ENCODE measurements around the gene ZNF839. TPM values are rescaled to one million over a fixed set of nuclear protein-coding genes. Genes with fewer than 3 reads are reported as not detected.

The ZNF839 gene
- total and polyA plus RNA-seq, 2 of the 4 experiments (the other 2 are of a cell fraction) = 5.7 to 10.7 TPM

GRCh38 chr14:102278631-102278935, 41.0 kb upstream of the ZNF839 start:
- no CpG with 5 or more reads among the region's 6 CpGs for WGBS, 2 experiments (ENCODE audit: extremely low coverage in 2 of 2, insufficient read length in 1 of 2)
- H2AK5ac ChIP-seq (ENCODE audit: low read depth, low read length) = peak overlapping the region; percentile 99
- peaks cover 8% of the 10 kb centered on the region for H3K9me1 ChIP-seq (ENCODE audit: insufficient read depth, low read length)
- ChIA-PET POLR2A (ENCODE audit: unreplicated experiment) (no interaction called here), CTCF (no interaction called here)
- peaks cover 12% of the 10 kb centered on the region for H3K4me1 ChIP-seq (ENCODE audit: control insufficient read depth, insufficient read depth, low read length)
- no peaks in the 10 kb centered on the region for H4K20me1 ChIP-seq (ENCODE audit: insufficient read depth, low read length)
- peak overlapping the region; percentile 65; the same call in 1 of the 2 replicates for H4K5ac ChIP-seq (ENCODE audit: low read depth, low read length)
- peak overlapping the region; percentile 43; the same call in 1 of the 2 replicates for H3K27ac ChIP-seq (ENCODE audit: insufficient read depth, low read length)
- peak overlapping the region; percentile 83 to 90 for H4K8ac ChIP-seq (ENCODE audit: low read depth in 2 of 2, low read length in 2 of 2)
- BruUV-seq (replicated peaks) = no TSS peak
- in situ Hi-C loops (cut with MboI; ENCODE audit: low sequenced_read_pairs) (no loop called here), intact Hi-C loops (cut with micrococcal nuclease) (no loop called here), dilution Hi-C loops (cut with HindIII; ENCODE audit: low sequenced_read_pairs, unreplicated experiment) (no loop called here)
- TF ChIP-seq USF2 (IDR thresholded peaks at IDR 0.05; ENCODE audit: low read depth, low read length) = no peak
- TF ChIP-seq MAZ (IDR thresholded peaks at IDR 0.05; ENCODE audit: borderline replicate concordance, low read depth, low read length) = no peak
- no peak for TF ChIP-seq RAD21 (IDR thresholded peaks at IDR 0.05; ENCODE audit: low read length)
- no peak for TF ChIP-seq FOS (IDR thresholded peaks at IDR 0.05; ENCODE audit: low read depth, low read length)
- TF ChIP-seq RCOR1 (IDR thresholded peaks at IDR 0.05; ENCODE audit: insufficient replicate concordance, low read length) = no peak
- TF ChIP-seq RFX5 (IDR thresholded peaks at IDR 0.05; ENCODE audit: low read depth, low read length) = no peak
- TF ChIP-seq, protein P1, sequence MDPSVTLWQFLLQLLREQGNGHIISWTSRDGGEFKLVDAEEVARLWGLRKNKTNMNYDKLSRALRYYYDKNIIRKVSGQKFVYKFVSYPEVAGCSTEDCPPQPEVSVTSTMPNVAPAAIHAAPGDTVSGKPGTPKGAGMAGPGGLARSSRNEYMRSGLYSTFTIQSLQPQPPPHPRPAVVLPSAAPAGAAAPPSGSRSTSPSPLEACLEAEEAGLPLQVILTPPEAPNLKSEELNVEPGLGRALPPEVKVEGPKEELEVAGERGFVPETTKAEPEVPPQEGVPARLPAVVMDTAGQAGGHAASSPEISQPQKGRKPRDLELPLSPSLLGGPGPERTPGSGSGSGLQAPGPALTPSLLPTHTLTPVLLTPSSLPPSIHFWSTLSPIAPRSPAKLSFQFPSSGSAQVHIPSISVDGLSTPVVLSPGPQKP (IDR thresholded peaks at IDR 0.05; ENCODE audit: borderline replicate concordance, low read depth, low read length) = no peak
- TF ChIP-seq CTCF (conservative IDR thresholded peaks at IDR 0.05; ENCODE audit: low read depth, low read length) = no peak
- no peak for TF ChIP-seq NFE2L2 (IDR thresholded peaks at IDR 0.05; ENCODE audit: low read depth, low read length)
- no peak for TF ChIP-seq MXI1 (IDR thresholded peaks at IDR 0.05; ENCODE audit: borderline replicate concordance, low read depth, low read length)
- TF ChIP-seq CHD1 (IDR thresholded peaks at IDR 0.05; ENCODE audit: low read depth, low read length) = no peak
- TF ChIP-seq MAFK (IDR thresholded peaks at IDR 0.05; ENCODE audit: low read depth, low read length) = no peak
- TF ChIP-seq BHLHE40 (IDR thresholded peaks at IDR 0.05; ENCODE audit: low read depth, low read length) = no peak
- DNase-seq (no peak), ATAC-seq (ENCODE audit: low read depth) (no peak)
- no peak overlapping the region for H2AFZ ChIP-seq (replicated peaks; ENCODE audit: low read length, poor library complexity)
- H3K9ac ChIP-seq (ENCODE audit: low read depth, low read length) = no peak overlapping the region
- H3K36me3 ChIP-seq (ENCODE audit: control insufficient read depth, insufficient read depth, low read length) = no peaks in the 10 kb centered on the region
- peak overlapping the region; percentile 95 for H3K14ac ChIP-seq (replicated peaks; ENCODE audit: low read depth, low read length)
- peak overlapping the region; percentile 89; the same call in 1 of the 2 replicates for H3K23ac ChIP-seq (ENCODE audit: low read depth, low read length)
- no peak overlapping the region for H3K4me3 ChIP-seq (ENCODE audit: insufficient read depth, low read depth, low read length)
- peak overlapping the region; percentile 96 for H2BK120ac ChIP-seq (ENCODE audit: low read depth, low read length)
- H3K27me3 ChIP-seq (ENCODE audit: control insufficient read depth, insufficient read depth, low read length) = no peaks in the 10 kb centered on the region
- peak overlapping the region; percentile 99 for H2BK20ac ChIP-seq (ENCODE audit: low read depth, low read length)
- H2BK5ac ChIP-seq (ENCODE audit: low read depth, low read length, poor library complexity, severe bottlenecking) = peak overlapping the region; percentile 98
- H3K56ac ChIP-seq (ENCODE audit: extremely low read depth, insufficient read depth, low read length) = 0 out of 2 replicates have a peak overlapping the region, but pooled peaks have one; percentile 91
- peak overlapping the region; percentile 52; the same call in 1 of the 2 replicates for H3K18ac ChIP-seq (ENCODE audit: low read depth, low read length)
- no peak overlapping the region for H3K4me2 ChIP-seq (ENCODE audit: low read depth, low read length)
- peak overlapping the region; percentile 99 for H2BK15ac ChIP-seq (ENCODE audit: low read depth, low read length)
- H4K91ac ChIP-seq (ENCODE audit: insufficient read depth, low read depth, low read length) = peak overlapping the region; percentile 98
- peaks cover 5 to 17% of the 10 kb centered on the region in 2 experiments; a peak in 3 of 4 replicates for H3K79me1 ChIP-seq (ENCODE audit: low read depth in 1 of 2, low read length in 2 of 2)
- peak overlapping the region; percentile 97 for H3K4ac ChIP-seq (ENCODE audit: low read depth, low read length)
- no peaks in the 10 kb centered on the region for H3K9me3 ChIP-seq (ENCODE audit: control insufficient read depth, insufficient read depth, low read length)
- peak overlapping the region; percentile 74 for H2AK9ac ChIP-seq (replicated peaks; ENCODE audit: low read depth, low read length, poor library complexity)

All from IMR-90 (cell line).